IMR-90 (cell line): ENCODE data around the gene DPYSL3. TPM values are rescaled to one million over a fixed set of nuclear protein-coding genes. Genes with fewer than 3 reads are reported as not detected.

Source experiments
- ATAC-seq: fragments of 200-7000 bp; cut with Tn5 transposase; 2 replicates; pipeline ENCODE4 v1.9.1; 2020; ENCODE audit warnings: low read depth, mild to moderate bottlenecking, moderate library complexity
- BruUV-seq: library from RNA; stranded (reverse); fragments of 400-500 nt; replicated peaks from 2 replicates; lab custom pipeline; 2021; lab: Mats Ljungman, UMichigan
- CTCF ChIA-PET: fragments of 300-600 bp; formaldehyde crosslinking; extraction: SDS; loops from one replicate; lab custom pipeline; 2021; ENCODE audit warnings: antibody characterized with exemption; lab: Yijun Ruan, JAX
- POLR2A ChIA-PET: fragments of 300-600 bp; sonication (Branson Sonifier 250); formaldehyde crosslinking; loops from one replicate; lab custom pipeline; 2022; ENCODE audit warnings: antibody characterized with exemption; ENCODE audit not compliant: unreplicated experiment; lab: Charles Lee
- DNase-seq: peaks from one replicate; pipeline ENCODE4 v3.0.0; 2013
- H2AFZ ChIP-seq: replicated peaks from 2 replicates; pipeline ENCODE3; 2013; ENCODE audit warnings: low read length, mild to moderate bottlenecking; ENCODE audit not compliant: poor library complexity
- H2AK5ac ChIP-seq: 2 replicates; pipeline ENCODE4 v1.6.1; 2013; ENCODE audit warnings: low read depth, low read length, inconsistent platforms
- H2AK9ac ChIP-seq: replicated peaks from 2 replicates; pipeline ENCODE3; 2013; ENCODE audit warnings: mild to moderate bottlenecking, low read depth, low read length, moderate library complexity; ENCODE audit not compliant: poor library complexity
- H2BK120ac ChIP-seq: 2 replicates; pipeline ENCODE4 v1.6.1; 2013; ENCODE audit warnings: low read depth, low read length, inconsistent platforms
- H2BK15ac ChIP-seq: 3 replicates; pipeline ENCODE4 v1.6.1; 2013; ENCODE audit warnings: low read depth, low read length, inconsistent platforms
- H2BK20ac ChIP-seq: 2 replicates; pipeline ENCODE4 v1.6.1; 2013; ENCODE audit warnings: low read depth, mild to moderate bottlenecking, inconsistent platforms, low read length, moderate library complexity
- H2BK5ac ChIP-seq: 2 replicates; pipeline ENCODE4 v1.6.1; 2013; ENCODE audit warnings: mild to moderate bottlenecking, low read depth, low read length, inconsistent platforms; ENCODE audit not compliant: poor library complexity, severe bottlenecking
- H3K14ac ChIP-seq: replicated peaks from 2 replicates; pipeline ENCODE4 v1.6.1; 2013; ENCODE audit warnings: low read depth, low read length, inconsistent platforms
- H3K18ac ChIP-seq: 2 replicates; pipeline ENCODE4 v1.6.1; 2013; ENCODE audit warnings: low read depth, low read length, control low read depth
- H3K23ac ChIP-seq: 2 replicates; pipeline ENCODE4 v1.6.1; 2013; ENCODE audit warnings: low read depth, low read length, inconsistent platforms
- H3K27ac ChIP-seq: 2 replicates; pipeline ENCODE4 v1.5.1; 2013; ENCODE audit warnings: mild to moderate bottlenecking, control low read depth, low read length; ENCODE audit not compliant: insufficient read depth
- H3K27me3 ChIP-seq: 2 replicates; pipeline ENCODE4 v1.6.1; 2013; ENCODE audit warnings: low read length; ENCODE audit not compliant: control insufficient read depth, insufficient read depth
- H3K36me3 ChIP-seq: 2 replicates; pipeline ENCODE4 v1.6.1; 2013; ENCODE audit warnings: low read length, mixed read lengths; ENCODE audit not compliant: control insufficient read depth, insufficient read depth
- H3K4ac ChIP-seq: 2 replicates; pipeline ENCODE4 v1.6.1; 2013; ENCODE audit warnings: low read depth, low read length, inconsistent platforms
- H3K4me1 ChIP-seq: 2 replicates; pipeline ENCODE4 v1.6.1; 2013; ENCODE audit warnings: low read length, mixed read lengths; ENCODE audit not compliant: control insufficient read depth, insufficient read depth
- H3K4me2 ChIP-seq: 2 replicates; pipeline ENCODE4 v1.6.1; 2013; ENCODE audit warnings: low read depth, mild to moderate bottlenecking, control low read depth, low read length, moderate library complexity
- H3K4me3 ChIP-seq: 2 replicates; pipeline ENCODE4 v1.5.1; 2013; ENCODE audit warnings: low read depth, mild to moderate bottlenecking, control low read depth, low read length, moderate library complexity; ENCODE audit not compliant: insufficient read depth
- H3K56ac ChIP-seq: 2 replicates; pipeline ENCODE4 v1.6.1; 2013; ENCODE audit warnings: low read length, inconsistent platforms; ENCODE audit not compliant: insufficient read depth; ENCODE audit errors: extremely low read depth
- H3K79me1 ChIP-seq, 2 experiments: 2 replicates each; pipeline ENCODE4 v1.6.1; 2013; ENCODE audit warnings: low read length in 2 of 2, inconsistent platforms in 1 of 2, low read depth in 1 of 2
- H3K9ac ChIP-seq: 2 replicates; pipeline ENCODE4 v1.6.1; 2013; ENCODE audit warnings: low read depth, low read length, control low read depth
- H3K9me1 ChIP-seq: 2 replicates; pipeline ENCODE4 v1.6.1; 2013; ENCODE audit warnings: low read length, inconsistent platforms; ENCODE audit not compliant: insufficient read depth
- H3K9me3 ChIP-seq: 2 replicates; pipeline ENCODE4 v1.6.1; 2013; ENCODE audit warnings: low read length; ENCODE audit not compliant: control insufficient read depth, insufficient read depth
- H4K20me1 ChIP-seq: 2 replicates; pipeline ENCODE4 v1.6.1; 2013; ENCODE audit warnings: low read length, inconsistent platforms; ENCODE audit not compliant: insufficient read depth
- H4K5ac ChIP-seq: 2 replicates; pipeline ENCODE4 v1.6.1; 2013; ENCODE audit warnings: mild to moderate bottlenecking, low read depth, low read length, control low read depth
- H4K8ac ChIP-seq, 2 experiments: 2 replicates each; pipeline ENCODE4 v1.6.1; 2013; ENCODE audit warnings: low read depth in 2 of 2, low read length in 2 of 2, control low read depth in 1 of 2, inconsistent platforms in 1 of 2
- H4K91ac ChIP-seq: 2 replicates; pipeline ENCODE4 v1.6.1; 2013; ENCODE audit warnings: low read depth, low read length, inconsistent platforms; ENCODE audit not compliant: insufficient read depth
- MXI1 ChIP-seq: IDR thresholded peaks from 2 replicates; pipeline ENCODE4 v1.6.1; 2012; ENCODE audit warnings: low read depth, mild to moderate bottlenecking, low read length, moderate library complexity, borderline replicate concordance
- SMC3 ChIP-seq: fragments of 150-350 bp; IDR thresholded peaks from 2 replicates; pipeline ENCODE4 v1.6.1; 2016; ENCODE audit warnings: low read depth, mild to moderate bottlenecking, antibody characterized with exemption, low read length, moderate library complexity
- WGBS, 2 experiments: methylation state at CpG; one replicate each; pipeline versions ENCODE4 v1.1.5 to v1.1.7; 2013; ENCODE audit warnings: missing lambda C conversion rate in 2 of 2; ENCODE audit not compliant: insufficient read length in 1 of 2; ENCODE audit errors: extremely low coverage in 2 of 2; 5-methylcytosine and 5-hydroxymethylcytosine counted together
- dilution Hi-C: fragments of 300-500 bp; cut with HindIII; formaldehyde crosslinking; loops from one replicate; pipeline ENCODE4 v1.14.3; 2018; ENCODE audit warnings: low sequenced_read_pairs; ENCODE audit not compliant: unreplicated experiment
- in situ Hi-C: fragments of 300-500 bp; cut with MboI; formaldehyde crosslinking; loops from 3 replicates; pipeline ENCODE4 v1.14.3; 2019; ENCODE audit warnings: low sequenced_read_pairs, inconsistent platforms, mixed read lengths
- intact Hi-C: fragments of 100-400 bp; cut with micrococcal nuclease; formaldehyde crosslinking; loops from 2 replicates; pipeline ENCODE4 v1.10.0; 2022
- polyA plus RNA-seq, 3 experiments: library from polyadenylated mRNA; depleted of rRNA; stranded (reverse); fragments of >200 nt; gene quantifications; 2 replicates each; pipeline ENCODE4 v1.2.3, GENCODE V29; 2012; ENCODE audit warnings: low replicate concordance in 1 of 3
- total RNA-seq: library from RNA; depleted of rRNA; stranded (reverse); fragments of >200 nt; gene quantifications from 2 replicates; pipeline ENCODE4 v1.2.3, GENCODE V29; 2012
- TF ChIP-seq, protein P1 (sequence below): fragments of 150-350 bp; IDR thresholded peaks from 2 replicates; pipeline ENCODE4 v1.6.1; 2017; ENCODE audit warnings: mild to moderate bottlenecking, antibody characterized with exemption, low read length, low read depth

Gene DPYSL3
- total and polyA plus RNA-seq, 2 of the 4 experiments (the other 2 are of a cell fraction) = 50.2 to 60.9 TPM

DNA sequence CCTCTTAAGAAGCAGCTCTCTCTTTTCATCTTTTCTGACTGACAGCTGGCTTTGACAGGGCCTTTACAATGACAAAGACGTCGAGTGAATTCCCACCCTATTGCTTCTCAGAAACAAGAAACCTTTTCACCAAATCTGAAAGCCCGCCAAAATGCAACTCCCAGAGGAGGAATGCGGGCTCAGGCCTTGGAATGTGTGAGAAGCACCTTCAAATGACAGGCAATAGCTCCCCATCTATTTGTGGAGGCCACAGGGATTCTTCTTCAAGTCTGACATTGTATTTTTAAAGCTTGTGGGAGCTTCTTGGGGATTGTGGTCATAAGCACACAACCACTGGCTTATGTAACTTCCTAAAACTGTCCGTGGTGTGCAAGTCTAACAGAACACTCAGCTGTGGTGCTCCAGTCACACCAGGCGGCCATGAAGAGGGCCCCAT, 72.7 kb downstream of the DPYSL3 start:
- no peak overlapping the region for H3K9ac ChIP-seq
- no TSS peak for BruUV-seq
- H4K5ac ChIP-seq = no peak overlapping the region
- H2BK15ac ChIP-seq = no peak overlapping the region
- H3K36me3 ChIP-seq = no peaks in the 10 kb centered on the region
- peaks cover 5% of the 10 kb centered on the region; the same call in 1 of the 2 replicates for H4K20me1 ChIP-seq
- 74% methylated on average over 3 of the region's 6 CpGs; no CpG with 5 or more reads in 1 of the 2 experiments for whole genome bisulfite sequencing, 2 experiments
- no peak overlapping the region for H3K4me2 ChIP-seq
- H3K79me1 ChIP-seq = peaks cover 30 to 45% of the 10 kb centered on the region in 2 experiments
- no peak overlapping the region for H3K56ac ChIP-seq
- no peak overlapping the region for H2AK9ac ChIP-seq
- no peak overlapping the region for H3K14ac ChIP-seq
- peaks cover 3% of the 10 kb centered on the region for H3K4me1 ChIP-seq
- no peaks in the 10 kb centered on the region for H3K9me3 ChIP-seq
- H2BK120ac ChIP-seq = no peak overlapping the region
- no peak overlapping the region for H3K4ac ChIP-seq
- no peak overlapping the region for H2BK5ac ChIP-seq
- ChIA-PET CTCF (no interaction called here), POLR2A (no interaction called here)
- peak; percentile 21 for DNase-seq
- H4K91ac ChIP-seq = no peak overlapping the region
- TF ChIP-seq MXI1 (no peak), SMC3 (no peak)
- TF ChIP-seq, protein P1, sequence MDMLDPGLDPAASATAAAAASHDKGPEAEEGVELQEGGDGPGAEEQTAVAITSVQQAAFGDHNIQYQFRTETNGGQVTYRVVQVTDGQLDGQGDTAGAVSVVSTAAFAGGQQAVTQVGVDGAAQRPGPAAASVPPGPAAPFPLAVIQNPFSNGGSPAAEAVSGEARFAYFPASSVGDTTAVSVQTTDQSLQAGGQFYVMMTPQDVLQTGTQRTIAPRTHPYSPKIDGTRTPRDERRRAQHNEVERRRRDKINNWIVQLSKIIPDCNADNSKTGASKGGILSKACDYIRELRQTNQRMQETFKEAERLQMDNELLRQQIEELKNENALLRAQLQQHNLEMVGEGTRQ = no peak
- in situ Hi-C loops = no loop called here
- no peak overlapping the region for H3K27ac ChIP-seq
- no peak overlapping the region for H2AK5ac ChIP-seq
- dilution Hi-C loops = no loop called here
- H4K8ac ChIP-seq = no peak overlapping the region
- intact Hi-C loops = no loop called here
- H3K23ac ChIP-seq = no peak overlapping the region
- no peak overlapping the region for H2AFZ ChIP-seq
- no peaks in the 10 kb centered on the region for H3K27me3 ChIP-seq
- ATAC-seq = no peak
- no peak overlapping the region for H3K4me3 ChIP-seq
- H3K18ac ChIP-seq = no peak overlapping the region
- 0 out of 2 replicates have a peak, but pooled peaks cover 2% of the 10 kb centered on the region for H3K9me1 ChIP-seq
- H2BK20ac ChIP-seq = no peak overlapping the region
